ENCODE measurements around the gene GATAD2A. TPM values are rescaled to one million over a fixed set of nuclear protein-coding genes. Genes with fewer than 3 reads are reported as not detected.

The GATAD2A gene
- total and polyA plus RNA-seq, 2 of the 13 experiments (the other 11 are each of a cell fraction or from before 2014, with no cell fraction given): 16.8 to 28.6 TPM

DNA sequence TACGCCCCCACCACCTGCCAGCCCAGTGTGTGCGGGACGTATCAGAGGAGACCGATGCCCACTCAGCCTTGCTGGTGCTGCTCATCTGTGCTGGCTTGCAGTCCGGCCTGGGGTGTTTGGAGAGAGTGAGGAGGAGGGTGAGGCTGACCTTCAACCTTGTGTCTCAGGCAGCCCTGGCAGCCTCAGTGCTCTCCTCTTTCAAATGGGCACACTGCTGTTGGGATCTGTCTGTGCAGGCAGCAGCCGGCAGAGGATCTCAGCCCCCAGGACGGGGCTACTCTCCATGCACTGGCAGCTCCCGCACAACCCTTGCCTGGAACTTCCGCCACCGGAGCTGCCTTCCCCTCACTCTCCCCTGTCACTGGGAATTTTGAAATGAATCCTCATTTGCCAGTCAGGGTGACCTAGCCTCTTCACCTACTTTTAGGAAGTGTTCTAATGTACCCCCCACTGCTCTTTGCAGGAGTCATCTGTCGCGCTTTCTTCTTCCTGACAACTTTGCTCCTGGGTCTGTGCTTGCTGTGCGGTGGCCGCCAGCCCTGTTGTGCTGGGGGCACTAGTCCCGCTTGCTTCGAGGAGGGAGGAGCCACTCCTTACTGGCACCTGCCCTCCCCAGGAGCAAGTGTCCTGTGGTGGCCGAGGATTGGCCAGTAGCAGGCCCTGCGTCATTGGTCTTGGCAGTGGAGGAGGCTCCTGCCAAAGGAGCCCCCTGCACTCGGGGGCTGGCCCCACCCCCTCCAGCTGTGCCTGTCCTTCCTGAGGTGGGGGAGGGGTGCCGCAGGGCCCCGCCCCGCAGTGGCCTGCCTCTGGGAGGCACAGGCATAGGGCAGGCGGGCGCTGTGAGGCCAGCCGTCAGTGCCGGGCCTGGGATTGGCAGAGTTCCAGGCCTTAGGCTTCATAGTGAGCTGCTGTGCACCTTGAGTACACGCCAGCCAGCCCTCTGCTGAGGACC is 56.5 kb downstream of the GATAD2A start (continued):
- TF ChIP-seq, protein P1, sequence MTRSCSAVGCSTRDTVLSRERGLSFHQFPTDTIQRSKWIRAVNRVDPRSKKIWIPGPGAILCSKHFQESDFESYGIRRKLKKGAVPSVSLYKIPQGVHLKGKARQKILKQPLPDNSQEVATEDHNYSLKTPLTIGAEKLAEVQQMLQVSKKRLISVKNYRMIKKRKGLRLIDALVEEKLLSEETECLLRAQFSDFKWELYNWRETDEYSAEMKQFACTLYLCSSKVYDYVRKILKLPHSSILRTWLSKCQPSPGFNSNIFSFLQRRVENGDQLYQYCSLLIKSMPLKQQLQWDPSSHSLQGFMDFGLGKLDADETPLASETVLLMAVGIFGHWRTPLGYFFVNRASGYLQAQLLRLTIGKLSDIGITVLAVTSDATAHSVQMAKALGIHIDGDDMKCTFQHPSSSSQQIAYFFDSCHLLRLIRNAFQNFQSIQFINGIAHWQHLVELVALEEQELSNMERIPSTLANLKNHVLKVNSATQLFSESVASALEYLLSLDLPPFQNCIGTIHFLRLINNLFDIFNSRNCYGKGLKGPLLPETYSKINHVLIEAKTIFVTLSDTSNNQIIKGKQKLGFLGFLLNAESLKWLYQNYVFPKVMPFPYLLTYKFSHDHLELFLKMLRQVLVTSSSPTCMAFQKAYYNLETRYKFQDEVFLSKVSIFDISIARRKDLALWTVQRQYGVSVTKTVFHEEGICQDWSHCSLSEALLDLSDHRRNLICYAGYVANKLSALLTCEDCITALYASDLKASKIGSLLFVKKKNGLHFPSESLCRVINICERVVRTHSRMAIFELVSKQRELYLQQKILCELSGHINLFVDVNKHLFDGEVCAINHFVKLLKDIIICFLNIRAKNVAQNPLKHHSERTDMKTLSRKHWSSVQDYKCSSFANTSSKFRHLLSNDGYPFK (CRISPR knock-in tag; IDR thresholded peaks at IDR 0.05; ENCODE audit: borderline replicate concordance): no peak
- no peak for TF ChIP-seq ZNF333 (CRISPR knock-in tag; IDR thresholded peaks at IDR 0.05; ENCODE audit: borderline replicate concordance)
- TF ChIP-seq NAIF1 (CRISPR knock-in tag; IDR thresholded peaks at IDR 0.05; ENCODE audit: borderline replicate concordance): no peak
- no peak for TF ChIP-seq PAX8 (CRISPR knock-in tag; IDR thresholded peaks at IDR 0.05; ENCODE audit: borderline replicate concordance)
- TF ChIP-seq THAP7 (CRISPR knock-in tag; IDR thresholded peaks at IDR 0.05): no peak
- TF ChIP-seq ZNF496 (CRISPR knock-in tag; IDR thresholded peaks at IDR 0.05; ENCODE audit: insufficient replicate concordance): no peak
- TF ChIP-seq, protein P2, sequence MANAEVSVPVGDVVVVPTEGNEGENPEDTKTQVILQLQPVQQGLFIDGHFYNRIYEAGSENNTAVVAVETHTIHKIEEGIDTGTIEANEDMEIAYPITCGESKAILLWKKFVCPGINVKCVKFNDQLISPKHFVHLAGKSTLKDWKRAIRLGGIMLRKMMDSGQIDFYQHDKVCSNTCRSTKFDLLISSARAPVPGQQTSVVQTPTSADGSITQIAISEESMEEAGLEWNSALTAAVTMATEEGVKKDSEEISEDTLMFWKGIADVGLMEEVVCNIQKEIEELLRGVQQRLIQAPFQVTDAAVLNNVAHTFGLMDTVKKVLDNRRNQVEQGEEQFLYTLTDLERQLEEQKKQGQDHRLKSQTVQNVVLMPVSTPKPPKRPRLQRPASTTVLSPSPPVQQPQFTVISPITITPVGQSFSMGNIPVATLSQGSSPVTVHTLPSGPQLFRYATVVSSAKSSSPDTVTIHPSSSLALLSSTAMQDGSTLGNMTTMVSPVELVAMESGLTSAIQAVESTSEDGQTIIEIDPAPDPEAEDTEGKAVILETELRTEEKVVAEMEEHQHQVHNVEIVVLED (CRISPR knock-in tag; IDR thresholded peaks at IDR 0.05; ENCODE audit: borderline replicate concordance): no peak
- TF ChIP-seq AGO2 (optimal IDR thresholded peaks at IDR 0.05; ENCODE audit: low read depth, low read length): peak; percentile 11
- no peak for TF ChIP-seq ZNF784 (CRISPR knock-in tag; IDR thresholded peaks at IDR 0.05; ENCODE audit: borderline replicate concordance)
- TF ChIP-seq SMARCE1 (IDR thresholded peaks at IDR 0.05; ENCODE audit: borderline replicate concordance): no peak
- no peak for TF ChIP-seq ZNF737 (CRISPR knock-in tag; IDR thresholded peaks at IDR 0.05; ENCODE audit: borderline replicate concordance)
- peak; percentile 17; the same call in 1 of the 2 replicates for TF ChIP-seq ARID5B (CRISPR knock-in tag; IDR thresholded peaks at IDR 0.05)
- TF ChIP-seq PATZ1 (CRISPR knock-in tag; IDR thresholded peaks at IDR 0.05): peak; percentile 91
- no peak for TF ChIP-seq HDAC6 (IDR thresholded peaks at IDR 0.05; ENCODE audit: low read depth, low read length)
